SIG-M5 (cell line): Measurements from ENCODE around the gene GRK2.
"Not testable (repeated sequence)": the region's sequence is repeated elsewhere in the genome, so short reads cannot be mapped to it uniquely, and the experiment has no call there.

Experiments
- DNase-seq: peaks from one replicate; lab custom pipeline; 2025; lab: John Stamatoyannopoulos, UW

GRK2 gene

GRCh38 chr11:67266449-67267187 lies at the start of gene GRK2:
Gene GRK2, plus strand, starts transcription at chr11:67266473. Its CDS starts 227 bp downstream, at chr11:67266700.
- no peak for DNase-seq

- no peak for DNase-seq
Observed at GRCh38 chr11:67227726-67228125, 38.5 kb upstream of the GRK2 start.

DNA sequence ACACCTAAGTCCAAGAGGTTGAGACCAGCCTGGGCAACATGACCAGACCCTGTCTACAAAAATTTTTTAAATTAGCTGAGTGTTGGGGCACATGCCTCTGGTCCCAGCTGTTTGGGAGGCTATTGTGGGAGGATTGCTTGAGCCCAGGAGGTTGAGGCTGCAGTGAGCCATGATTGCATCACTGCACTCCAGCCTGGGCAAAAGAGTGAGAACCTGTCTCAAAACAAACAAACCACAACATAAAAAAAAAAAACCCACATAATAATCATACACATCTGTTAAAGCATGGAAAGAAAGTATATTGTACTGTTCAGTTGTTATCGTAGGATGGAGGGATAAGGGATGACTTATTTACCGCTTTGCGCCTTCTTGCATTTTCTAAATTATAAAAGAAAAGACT lies 35.9 kb upstream of the GRK2 start:
- DNase-seq: no peak

DNA sequence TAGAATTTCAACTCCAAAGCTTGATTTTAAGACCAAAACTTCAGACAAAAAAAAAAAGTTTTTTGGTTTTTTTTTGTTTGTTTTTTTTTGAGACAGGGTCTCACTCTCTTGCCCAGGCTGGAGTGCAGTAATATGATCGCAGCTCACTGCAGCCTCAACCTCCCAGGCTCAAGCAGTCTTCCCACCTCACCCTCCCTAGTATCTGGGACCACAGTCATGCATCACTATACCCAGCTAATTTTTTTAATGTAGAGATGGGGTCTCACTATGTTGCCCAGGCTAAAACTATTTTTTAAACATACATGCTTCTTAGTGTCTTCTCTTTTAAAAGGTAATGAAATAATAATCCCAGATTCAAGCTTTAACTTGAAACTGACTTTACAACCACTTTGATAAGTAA lies 35.4 kb upstream of the GRK2 start:
- no peak for DNase-seq

DNA sequence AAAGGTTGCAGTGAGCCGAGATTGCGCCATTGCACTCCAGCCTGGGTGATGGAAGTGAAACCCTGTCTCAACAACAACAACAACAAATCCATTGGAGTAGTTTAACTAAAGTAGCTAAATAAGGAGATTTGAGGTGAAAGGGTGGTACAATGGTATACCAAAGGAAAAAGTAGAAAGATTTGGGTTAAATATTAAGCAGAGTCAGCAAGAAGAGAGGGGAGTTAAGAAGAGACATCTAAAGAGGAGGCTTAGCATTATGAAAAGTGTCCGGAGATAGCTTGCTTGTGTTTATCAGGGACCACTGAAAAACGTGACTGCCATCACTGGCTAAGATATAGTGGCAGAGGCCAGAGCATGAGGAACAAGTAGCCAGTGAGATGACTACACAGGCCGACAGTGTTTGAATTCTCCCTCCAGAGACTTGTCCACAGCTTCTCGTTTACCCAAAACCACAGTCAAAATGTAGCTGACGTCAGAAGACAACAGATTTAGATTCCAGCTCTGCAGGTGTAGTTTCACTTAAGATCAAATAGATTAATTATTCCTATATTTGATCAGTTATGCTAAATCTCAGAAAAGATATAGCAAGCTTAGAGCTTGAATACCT lies 32.6 kb upstream of the GRK2 start:
- no peak for DNase-seq

DNA sequence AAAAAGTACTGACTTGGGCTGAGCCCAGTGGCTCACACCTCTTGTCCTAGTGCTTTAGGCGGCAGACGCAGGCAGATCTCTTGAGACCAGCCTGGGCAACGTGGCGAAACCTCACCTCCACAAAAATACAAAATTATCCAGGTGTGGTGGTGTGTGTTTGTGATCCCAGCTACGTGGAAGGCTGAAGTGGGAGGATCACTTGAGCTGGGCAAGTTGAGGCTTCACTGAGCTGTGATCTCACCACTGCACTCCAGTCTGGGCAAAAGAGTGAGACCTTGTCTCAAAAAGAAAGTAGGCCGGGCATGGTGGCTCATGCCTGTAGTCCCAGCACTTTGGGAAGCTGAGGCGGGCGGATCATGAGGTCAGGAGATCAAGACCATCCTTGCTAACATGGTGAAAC lies 31.7 kb upstream of the GRK2 start:
- DNase-seq: not testable (repeated sequence)

GRCh38 chr11:67237574-67237973 lies 28.7 kb upstream of the GRK2 start:
- DNase-seq: no peak

DNA sequence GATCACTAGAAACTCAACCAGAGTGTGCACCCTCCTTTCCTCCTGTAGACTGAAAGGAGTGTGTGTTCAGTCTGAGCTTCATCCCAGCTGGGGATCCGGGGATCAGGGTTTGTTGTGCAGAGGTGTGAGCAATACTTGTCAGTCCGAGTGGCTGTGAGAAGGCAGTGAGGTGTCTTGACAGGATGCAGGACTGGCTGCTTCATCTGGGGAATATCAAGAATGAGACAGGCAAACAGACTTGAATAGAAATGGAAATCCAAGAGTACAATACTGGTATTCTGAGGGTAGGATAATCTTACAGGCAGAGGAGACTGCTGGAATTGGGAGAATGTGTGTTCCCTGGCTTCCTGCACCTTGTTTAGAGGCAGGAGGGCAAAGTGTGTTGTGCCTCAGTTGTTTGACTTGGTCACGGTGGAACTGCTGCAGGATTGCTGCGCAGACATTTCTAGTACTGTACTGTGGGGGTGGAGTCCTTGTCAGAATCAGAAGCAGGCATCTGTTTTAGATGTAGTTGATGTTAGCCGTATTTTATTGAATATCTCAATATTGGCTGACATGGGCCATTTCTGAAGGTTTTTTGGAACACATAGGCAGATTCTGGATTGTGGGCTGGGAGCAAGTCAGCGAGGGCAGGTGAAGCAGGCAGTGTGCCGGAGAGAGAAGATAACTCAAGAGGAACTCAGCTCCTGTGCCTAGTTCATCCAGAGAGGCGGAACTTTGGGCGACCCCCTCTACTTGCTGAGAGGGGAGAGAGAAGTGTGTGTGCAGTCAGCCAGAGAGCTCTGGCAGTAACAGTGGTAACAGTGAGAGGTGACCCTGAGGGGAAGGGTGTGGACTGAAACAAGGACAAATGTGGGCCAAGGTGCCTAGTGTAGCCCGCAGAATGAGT lies 27.1 kb upstream of the GRK2 start:
- no peak for DNase-seq

DNA sequence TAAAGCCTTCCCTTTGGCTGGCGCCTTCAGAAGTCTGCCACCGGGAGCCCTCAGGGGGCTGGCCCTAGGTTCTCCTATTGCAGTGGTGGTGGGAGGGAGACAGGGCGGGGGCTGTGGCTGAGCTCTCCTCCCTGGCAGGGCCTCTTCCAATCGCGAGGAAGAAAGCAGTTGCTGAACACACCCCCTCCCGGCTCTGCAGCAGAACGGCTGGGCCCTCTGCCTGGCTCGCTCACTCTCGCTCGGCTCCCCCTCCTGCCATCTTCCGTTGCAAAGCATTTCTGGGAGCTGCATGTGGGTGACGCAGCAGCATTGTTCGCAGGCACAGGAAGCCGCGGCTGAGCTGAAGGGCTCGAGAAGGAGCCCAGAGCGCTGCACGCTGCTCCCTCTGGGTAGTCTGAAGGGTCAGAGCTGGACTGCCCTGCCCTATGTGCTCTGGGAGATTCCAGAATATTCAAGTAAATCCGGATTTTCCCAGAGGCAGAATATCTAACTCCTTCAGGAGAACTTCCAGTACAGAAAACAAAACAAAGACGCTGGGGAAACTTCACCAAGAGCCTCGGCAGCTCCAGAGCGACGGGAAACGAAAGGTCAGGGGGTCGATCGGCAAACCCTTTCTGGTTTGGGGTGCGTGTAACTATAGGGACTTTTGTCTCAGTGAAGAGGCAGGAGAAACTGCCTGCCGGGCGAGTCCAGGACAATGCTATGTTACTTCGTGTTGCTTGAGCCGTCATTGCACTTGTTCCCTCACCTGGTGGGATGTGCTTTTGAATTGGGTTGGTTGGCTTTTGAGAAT lies 26.3 kb upstream of the GRK2 start:
- peak; percentile 94 for DNase-seq

- DNase-seq: no peak
Observed at GRCh38 chr11:67240576-67241389, 25.5 kb upstream of the GRK2 start.

- no peak for DNase-seq
Observed at GRCh38 chr11:67242548-67242947, 23.7 kb upstream of the GRK2 start.

DNA sequence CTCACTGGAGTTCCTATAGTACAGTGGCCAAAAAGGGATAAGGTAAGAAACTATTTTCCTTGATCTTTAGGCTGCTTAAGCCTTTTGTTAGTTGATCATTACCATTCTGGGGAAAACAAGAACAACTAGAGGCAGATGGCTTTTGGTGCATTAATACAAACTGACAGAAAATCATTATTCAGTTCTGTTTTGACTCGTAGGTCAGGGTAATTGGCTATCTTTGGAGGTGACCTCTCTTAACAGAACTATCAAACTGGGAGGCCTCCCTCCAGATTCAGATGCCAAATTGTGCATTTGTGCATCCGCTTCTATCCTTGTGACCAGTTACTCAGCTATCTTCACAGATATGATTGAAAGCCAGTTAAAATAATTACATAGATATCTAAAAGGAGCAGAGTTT lies 23.2 kb upstream of the GRK2 start:
- no peak for DNase-seq

DNA sequence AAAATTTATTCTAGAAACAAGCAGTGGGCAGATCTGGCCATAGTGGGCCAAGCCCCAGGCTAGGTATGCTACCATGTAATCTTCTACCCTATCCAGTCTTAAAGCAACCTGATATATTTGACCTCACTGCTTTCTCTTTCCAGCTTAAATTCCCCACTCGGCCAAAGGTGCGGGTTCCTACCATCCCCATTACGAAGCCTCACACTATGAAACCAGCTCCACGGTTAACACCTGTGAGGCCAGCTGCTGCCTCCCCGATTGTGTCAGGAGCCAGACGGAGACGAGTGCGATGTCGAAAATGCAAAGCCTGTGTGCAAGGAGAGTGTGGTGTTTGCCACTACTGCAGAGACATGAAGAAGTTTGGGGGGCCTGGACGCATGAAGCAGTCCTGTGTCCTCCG lies 21.2 kb upstream of the GRK2 start:
- no peak for DNase-seq

DNA sequence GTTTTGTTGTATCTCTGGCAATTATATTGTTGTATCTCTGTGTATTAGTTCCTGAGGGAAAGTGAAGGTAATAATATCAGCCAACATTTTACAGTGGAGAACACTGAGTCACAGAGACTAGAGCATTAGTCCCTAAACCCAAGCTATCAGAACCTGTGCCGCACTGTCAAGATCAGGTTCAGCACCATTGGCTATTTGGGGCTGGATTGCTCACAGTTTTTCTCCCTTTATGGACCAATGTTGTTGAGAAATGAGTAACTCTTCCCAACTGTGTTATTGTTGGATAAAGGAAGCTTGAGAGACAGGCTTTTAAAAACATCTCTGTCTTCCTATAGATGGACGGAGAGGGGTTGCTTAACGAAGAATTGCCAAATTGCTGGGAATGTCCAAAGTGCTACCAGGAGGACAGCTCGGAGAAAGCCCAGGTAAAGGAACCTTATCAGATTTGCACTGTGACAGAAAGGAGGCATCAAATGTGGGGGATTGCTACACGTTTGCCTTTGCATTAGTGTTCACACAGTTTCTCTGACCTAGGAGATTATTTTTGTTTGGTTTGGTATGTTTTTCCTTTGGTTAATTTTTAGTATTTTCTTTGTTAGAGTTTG lies 18.2 kb upstream of the GRK2 start:
- DNase-seq: no peak

DNA sequence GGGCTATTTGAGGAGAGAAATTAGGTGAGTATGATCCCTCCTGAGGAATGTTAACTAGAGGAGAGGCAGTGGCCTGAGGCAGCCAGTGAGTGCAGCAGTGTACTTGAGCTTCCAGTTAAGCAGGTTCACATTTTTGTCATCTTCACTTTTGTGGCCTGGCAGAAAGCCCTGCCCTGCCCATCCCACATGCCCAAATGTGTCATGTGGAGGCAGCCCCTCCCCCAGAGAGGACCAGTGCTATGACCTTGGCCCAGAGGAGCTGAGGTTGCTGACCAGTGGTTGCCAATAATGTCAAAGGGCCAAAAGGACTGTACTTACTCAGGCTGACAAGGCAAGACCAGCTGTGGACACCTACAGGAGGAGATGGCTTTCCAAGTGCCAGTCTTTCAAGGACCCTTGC lies 17.6 kb upstream of the GRK2 start:
- no peak for DNase-seq

GRCh38 chr11:67250059-67251043 lies 15.9 kb upstream of the GRK2 start:
- DNase-seq: no peak

DNA sequence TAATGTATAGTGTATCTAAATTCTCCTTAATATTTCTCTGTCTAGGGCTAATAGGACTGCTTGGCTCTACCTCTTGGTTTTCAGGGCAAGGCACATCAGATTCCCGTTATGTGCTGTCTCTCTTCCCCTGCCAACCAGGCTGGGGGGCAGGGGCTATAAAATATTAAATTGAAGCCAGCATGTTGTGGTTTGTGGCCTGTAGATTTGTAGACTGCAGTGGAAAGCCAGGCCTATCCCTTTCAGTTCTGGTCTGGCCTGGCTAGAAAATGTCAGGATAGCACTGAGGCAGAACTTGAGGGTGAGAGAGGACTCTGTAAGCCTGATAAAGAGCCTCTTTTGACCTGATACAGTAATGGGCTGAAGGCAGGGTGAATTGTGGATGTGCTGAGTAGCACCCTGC lies 14.4 kb upstream of the GRK2 start:
- no peak for DNase-seq

GRCh38 chr11:67252831-67253239 lies 13.4 kb upstream of the GRK2 start:
- DNase-seq: no peak

- DNase-seq: no peak
Observed at GRCh38 chr11:67253872-67254624, 12.2 kb upstream of the GRK2 start.
